Stimulated activated CD4-positive, alpha-beta T cell treated with anti-CD3 and anti-CD28 coated beads, TNF-alpha, amount 100 ng/mL, for 1 hour (primary cell): ENCODE measurements around the gene SLC26A1.
A peak's percentile ranks its signal among the peaks of the same experiment; 100 is the strongest.

Experiments used
- DNase-seq, 3 donors: peaks; one replicate each; pipeline ENCODE4 v3.0.0-alpha.2; 2020; ENCODE audit warnings: low read depth in 3 of 3, low spot score in 1 of 3

The SLC26A1 gene

GRCh38 chr4:1013225-1014073, 20.2 kb upstream of the SLC26A1 start:
- no peak for DNase-seq

DNA sequence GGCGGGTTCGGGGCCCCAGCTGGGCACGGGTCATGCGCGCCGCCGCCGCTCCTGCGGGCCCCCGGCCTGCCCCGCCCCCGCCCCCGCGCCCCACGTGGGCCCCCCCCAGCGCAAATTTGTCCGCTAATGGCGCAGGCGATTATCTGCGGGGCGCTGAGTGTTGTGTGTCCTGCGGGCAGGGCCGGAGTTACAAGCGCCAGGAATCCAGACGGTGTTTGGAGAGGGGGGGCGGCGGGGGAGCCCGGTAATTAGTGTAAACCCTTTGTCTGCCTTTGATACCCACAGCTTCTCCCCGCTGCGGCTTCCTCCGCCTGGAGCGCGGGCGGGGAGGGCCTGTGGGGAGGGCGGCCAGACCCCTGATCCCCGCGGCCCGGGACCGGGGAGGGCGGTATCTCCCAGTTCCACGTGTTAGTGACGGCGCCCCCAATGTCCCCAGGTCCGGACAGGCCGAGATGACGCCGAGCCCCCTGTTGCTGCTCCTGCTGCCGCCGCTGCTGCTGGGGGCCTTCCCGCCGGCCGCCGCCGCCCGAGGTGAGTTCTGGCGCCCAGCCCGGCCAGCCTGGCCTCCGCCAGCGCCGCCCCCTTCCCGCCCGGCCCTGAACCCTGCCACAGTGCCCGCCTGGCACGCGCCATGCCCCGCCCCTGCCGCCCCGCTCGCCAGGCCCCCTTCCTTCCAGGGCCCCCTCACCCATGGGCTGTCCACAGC, 19.0 kb upstream of the SLC26A1 start:
- no peak for DNase-seq

DNA sequence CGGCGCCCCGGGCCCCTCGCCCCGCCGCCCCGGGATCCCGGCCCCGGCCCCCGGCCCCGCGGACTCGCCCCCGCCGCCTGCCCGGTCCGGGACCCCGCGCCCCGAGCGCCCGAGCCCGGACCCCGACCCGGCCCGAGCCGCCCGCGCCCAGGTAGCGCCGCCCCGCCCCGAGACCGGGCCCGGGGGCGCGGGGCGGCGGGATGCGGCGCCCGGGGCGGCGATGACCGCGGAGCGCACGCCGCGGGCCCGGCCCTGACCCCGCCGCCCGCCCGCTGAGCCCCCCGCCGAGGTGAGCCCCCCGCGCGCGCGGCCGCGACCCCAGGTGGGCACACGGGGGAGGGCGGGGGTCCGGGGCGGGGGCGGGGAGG, 18.4 kb upstream of the SLC26A1 start:
- no peak for DNase-seq

GRCh38 chr4:1011022-1011665, 17.9 kb upstream of the SLC26A1 start, which contains the start of gene FGFRL1:
Gene FGFRL1, plus strand, starts transcription at chr4:1011626. Its CDS starts 860 bp downstream, at chr4:1012486.
- peak; percentile 82 to 92 (median 87) for DNase-seq

DNA sequence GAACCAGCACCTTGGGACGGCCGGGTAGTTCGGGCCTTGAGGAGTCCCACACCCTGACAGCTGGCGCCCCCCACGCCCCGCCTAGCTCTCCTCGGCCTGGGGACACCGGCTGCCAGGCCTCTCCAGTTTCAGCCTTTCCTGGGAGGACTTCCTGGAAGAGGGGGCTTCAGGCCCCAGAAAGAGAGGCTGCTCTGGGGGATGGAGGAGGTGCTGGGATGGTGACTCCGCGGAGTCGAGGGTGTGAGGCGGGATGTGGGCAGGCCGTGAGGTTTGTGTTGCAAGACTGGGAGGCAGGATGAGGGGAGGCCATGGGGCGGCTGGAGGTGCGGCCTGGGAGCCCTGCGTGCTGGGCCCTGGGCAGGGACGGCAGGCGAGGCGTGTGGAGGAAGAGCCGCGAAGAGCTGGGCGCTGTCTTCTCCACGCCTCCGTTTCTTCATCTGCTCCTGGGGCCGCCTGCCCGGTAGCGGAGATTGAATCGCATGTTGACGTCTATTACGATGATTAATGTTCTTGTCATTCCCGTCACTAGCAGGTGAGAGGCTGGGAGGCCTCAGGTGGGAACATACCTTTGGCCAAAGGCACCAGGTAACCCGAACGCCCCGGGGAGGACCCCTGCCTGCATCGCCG, 17.3 kb upstream of the SLC26A1 start:
- peak in 2 of 3 donors; percentile 27 to 35 for DNase-seq

GRCh38 chr4:1009542-1010394, 16.6 kb upstream of the SLC26A1 start:
- DNase-seq: peak; percentile 50 to 72 (median 61)

GRCh38 chr4:1008840-1009541, 15.8 kb upstream of the SLC26A1 start:
- peak in 1 of 3 donors; percentile 10 for DNase-seq

DNA sequence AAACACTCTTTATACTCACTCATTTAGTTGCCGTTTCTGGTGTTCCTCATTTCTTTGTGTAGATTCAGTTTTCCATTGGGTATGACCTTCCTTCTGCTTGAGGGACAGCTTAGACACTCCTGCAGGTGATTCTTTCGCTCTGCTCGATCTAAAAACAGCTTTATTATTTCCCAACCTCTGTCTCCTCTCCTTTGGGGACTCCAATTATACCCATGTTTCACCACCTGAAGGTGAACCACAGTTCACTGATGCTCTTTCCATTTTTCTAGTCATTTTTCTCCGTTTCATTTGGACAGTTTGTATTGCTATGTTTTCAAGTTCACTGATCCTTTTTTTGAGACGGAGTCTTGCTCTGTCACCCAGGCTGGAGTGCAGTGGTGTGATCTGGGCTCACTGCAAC, 13.7 kb upstream of the SLC26A1 start:
- DNase-seq: no peak

DNA sequence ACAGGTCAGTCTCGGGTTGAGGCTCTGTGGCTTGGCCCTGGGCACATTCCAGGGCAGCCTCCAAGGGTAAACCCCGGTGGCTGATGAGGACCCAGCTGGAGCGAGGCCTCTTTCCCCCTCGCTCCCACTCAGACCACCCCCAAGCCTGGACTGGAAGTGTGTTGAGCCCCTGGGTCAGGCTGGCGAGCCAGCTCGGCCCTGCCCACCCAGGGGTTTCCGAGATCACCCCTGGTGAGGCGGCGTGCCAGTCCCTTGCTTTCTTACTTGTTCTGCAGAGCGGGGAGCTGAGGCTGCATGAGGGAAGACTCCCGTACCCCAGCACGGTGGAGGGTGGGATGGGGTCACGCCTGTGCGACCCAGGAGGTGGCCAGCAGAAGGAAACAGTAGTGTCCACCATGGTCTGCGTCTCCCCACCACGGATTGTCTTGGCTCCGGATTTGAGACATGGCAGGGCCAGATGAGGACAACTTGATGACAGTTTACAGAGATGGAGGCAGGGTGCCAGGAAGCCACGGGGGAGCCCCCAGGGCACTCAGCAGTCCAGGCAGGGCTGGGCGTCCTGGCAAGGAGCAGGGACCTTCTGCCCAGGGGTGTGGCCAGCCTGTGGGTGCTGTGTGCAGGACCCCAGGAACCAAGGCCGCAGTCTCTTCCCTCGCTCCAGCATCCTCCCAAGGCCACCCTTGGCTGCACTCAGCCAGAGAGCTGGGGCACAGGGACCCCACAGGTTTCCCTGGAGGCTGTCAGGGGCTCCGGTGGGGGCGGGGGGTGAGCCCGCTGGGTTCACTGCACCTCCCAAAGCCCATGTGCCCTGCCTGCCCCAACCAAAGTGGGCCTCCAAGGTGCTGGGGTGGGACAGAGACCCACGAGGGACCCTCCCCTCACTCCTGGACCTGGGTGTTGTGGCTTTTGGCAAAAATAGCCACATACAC, 11.6 kb upstream of the SLC26A1 start:
- no peak for DNase-seq

DNA sequence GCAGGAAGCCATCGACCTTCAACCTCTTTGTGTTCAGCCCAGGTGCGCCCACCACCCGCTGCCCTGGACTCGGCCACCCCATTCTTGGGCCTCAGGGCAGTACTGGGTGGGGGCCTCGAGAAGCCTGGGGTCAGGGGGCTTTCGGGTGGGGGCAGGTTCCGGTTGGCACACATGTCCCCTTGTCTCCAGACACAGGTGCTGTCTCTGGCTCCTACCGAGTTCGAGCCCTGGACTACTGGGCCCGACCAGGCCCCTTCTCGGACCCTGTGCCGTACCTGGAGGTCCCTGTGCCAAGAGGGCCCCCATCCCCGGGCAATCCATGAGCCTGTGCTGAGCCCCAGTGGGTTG, 10.8 kb upstream of the SLC26A1 start:
- DNase-seq: no peak

GRCh38 chr4:1003271-1004070, 10.3 kb upstream of the SLC26A1 start:
- DNase-seq: no peak

- no peak for DNase-seq
Measured at GRCh38 chr4:1002631-1003251, 9.5 kb upstream of the SLC26A1 start.

DNA sequence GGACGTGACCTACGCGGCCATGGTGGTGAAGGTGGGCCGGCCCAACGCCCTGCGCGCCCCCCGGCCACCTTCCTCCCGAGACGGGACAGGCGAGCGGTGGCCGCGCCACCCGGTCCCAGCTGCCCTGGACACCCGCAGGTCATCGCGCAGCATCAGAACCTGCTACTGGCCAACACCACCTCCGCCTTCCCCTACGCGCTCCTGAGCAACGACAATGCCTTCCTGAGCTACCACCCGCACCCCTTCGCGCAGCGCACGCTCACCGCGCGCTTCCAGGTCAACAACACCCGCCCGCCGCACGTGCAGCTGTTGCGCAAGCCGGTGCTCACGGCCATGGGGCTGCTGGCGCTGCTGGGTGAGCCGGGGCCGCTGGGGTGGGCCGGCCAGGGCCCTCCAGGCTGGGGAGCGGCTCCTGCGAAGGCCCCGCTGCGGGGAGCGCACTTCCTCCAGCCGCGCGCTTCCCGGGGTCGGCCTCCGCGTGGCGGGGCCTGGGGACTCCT, 9.0 kb upstream of the SLC26A1 start:
- DNase-seq: no peak

- no peak for DNase-seq
Measured at GRCh38 chr4:1001561-1002130, 8.4 kb upstream of the SLC26A1 start.

DNA sequence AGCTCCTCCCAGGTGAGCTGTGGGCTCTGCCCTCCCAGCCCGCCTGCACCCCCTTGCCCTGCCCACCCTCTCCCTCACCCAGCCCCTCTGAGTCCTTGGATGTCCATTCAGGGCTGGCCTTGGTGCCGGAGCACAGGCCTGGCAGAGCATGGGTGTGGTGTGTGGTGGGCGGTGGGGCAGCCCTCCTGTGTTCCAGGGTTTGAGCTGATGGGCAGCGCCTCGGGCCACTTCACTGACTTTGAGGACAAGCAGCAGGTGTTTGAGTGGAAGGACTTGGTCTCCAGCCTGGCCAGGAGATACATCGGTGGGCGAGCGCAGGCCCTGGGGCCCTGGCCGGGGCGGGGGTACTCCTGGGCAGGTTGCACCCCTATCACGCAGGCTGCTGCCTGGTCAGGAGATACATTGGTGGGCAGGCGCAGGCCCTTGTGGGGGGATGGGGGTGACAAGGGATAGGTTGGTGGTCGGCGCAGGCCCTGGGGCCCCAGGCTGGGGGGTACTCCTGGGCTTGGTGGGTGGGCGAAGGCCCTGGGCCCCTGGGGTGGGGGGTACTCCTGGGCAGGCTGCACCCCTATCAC, 7.6 kb upstream of the SLC26A1 start:
- DNase-seq: no peak

GRCh38 chr4:999882-1000425, 6.8 kb upstream of the SLC26A1 start:
- DNase-seq: no peak
